ENCODE results near the gene ASB1. TPM values are rescaled to one million over a fixed set of nuclear protein-coding genes. Genes with fewer than 3 reads are reported as not detected.

ASB1 gene
- polyA plus RNA-seq, 1 of the 3 experiments (the other 2 are of a cell fraction), result 33.3 TPM

DNA sequence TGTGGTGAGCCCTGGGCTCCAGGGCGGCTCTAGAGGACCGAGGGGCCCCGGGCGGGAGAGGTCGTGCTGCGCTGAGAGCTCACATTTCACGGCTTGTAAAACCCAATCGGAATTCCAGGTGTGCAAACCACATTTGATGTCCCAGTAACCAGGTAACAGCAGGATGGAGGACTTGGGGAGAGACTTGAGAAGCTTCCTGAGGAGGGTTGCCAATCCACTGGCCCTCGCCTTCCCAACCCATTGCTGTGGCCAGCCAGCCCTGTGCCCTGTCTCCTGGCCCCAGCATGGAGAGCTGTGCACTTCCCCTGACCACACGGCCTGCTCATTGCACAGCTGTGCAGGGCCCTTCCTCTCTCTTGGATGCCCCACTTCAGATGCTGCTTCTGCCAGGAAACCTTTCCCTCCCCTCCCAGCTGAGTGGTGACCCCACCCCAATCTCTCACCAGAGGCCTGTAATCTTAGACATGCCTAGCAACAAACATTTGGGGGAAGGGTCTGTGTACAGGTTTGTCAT is 39.6 kb downstream of the ASB1 start:
- H3F3A ChIP-seq (replicated peaks; ENCODE audit: insufficient read depth), result peaks cover 4% of the 10 kb centered on the region
- H2AFZ ChIP-seq (ENCODE audit: low read depth), result no peak overlapping the region
- WGBS (ENCODE audit: low lambda C conversion rate), result 80% methylated on average over 3 of the region's 10 CpGs
- H3K79me2 ChIP-seq (ENCODE audit: insufficient read depth), result no peaks in the 10 kb centered on the region
- H3K9me2 ChIP-seq, result no peaks in the 10 kb centered on the region
- CTCF ChIA-PET, result interaction anchor here (1.4 kb wide), 1 partner anchor 319 kb away, joined by 4 read pairs; no protein-coding TSS in a partner anchor
- DNase-seq, result no peak
- H4K20me1 ChIP-seq (ENCODE audit: insufficient read depth), result no peaks in the 10 kb centered on the region
- no peaks in the 10 kb centered on the region for H3K9me3 ChIP-seq
- H3K4me3 ChIP-seq (ENCODE audit: low read depth in 2 of 2, low read length in 1 of 2), result no peak overlapping the region
- no peak overlapping the region for H3K27ac ChIP-seq (ENCODE audit: low read depth in 2 of 2, low read length in 1 of 2)
- no peak overlapping the region for H3K9ac ChIP-seq
- peaks cover 0 to 4% of the 10 kb centered on the region in 2 experiments for H3K36me3 ChIP-seq (replicated peaks in 1 of 2; ENCODE audit: control insufficient read depth in 1 of 2, insufficient read depth in 2 of 2, low read length in 1 of 2)
- POLR2A ChIA-PET, result no interaction called here
- no peak overlapping the region for H3K4me2 ChIP-seq
- TF ChIP-seq, protein P1, sequence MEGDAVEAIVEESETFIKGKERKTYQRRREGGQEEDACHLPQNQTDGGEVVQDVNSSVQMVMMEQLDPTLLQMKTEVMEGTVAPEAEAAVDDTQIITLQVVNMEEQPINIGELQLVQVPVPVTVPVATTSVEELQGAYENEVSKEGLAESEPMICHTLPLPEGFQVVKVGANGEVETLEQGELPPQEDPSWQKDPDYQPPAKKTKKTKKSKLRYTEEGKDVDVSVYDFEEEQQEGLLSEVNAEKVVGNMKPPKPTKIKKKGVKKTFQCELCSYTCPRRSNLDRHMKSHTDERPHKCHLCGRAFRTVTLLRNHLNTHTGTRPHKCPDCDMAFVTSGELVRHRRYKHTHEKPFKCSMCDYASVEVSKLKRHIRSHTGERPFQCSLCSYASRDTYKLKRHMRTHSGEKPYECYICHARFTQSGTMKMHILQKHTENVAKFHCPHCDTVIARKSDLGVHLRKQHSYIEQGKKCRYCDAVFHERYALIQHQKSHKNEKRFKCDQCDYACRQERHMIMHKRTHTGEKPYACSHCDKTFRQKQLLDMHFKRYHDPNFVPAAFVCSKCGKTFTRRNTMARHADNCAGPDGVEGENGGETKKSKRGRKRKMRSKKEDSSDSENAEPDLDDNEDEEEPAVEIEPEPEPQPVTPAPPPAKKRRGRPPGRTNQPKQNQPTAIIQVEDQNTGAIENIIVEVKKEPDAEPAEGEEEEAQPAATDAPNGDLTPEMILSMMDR (IDR thresholded peaks at IDR 0.05), result no peak
- TF ChIP-seq YY1 (IDR thresholded peaks at IDR 0.05; ENCODE audit: low read depth), result no peak
- TF ChIP-seq NRF1 (IDR thresholded peaks at IDR 0.05; ENCODE audit: low read depth, low read length), result no peak
- no peak for TF ChIP-seq CHD2 (IDR thresholded peaks at IDR 0.05; ENCODE audit: low read length, partially characterized antibody)
- no peak for TF ChIP-seq JUND (IDR thresholded peaks at IDR 0.05)
- TF ChIP-seq ELF1 (IDR thresholded peaks at IDR 0.05), result no peak
- TF ChIP-seq, protein P2, sequence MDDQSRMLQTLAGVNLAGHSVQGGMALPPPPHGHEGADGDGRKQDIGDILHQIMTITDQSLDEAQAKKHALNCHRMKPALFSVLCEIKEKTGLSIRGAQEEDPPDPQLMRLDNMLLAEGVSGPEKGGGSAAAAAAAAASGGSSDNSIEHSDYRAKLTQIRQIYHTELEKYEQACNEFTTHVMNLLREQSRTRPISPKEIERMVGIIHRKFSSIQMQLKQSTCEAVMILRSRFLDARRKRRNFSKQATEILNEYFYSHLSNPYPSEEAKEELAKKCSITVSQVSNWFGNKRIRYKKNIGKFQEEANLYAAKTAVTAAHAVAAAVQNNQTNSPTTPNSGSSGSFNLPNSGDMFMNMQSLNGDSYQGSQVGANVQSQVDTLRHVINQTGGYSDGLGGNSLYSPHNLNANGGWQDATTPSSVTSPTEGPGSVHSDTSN (IDR thresholded peaks at IDR 0.05), result no peak
- no peak for TF ChIP-seq TEAD4 (IDR thresholded peaks at IDR 0.05; ENCODE audit: borderline replicate concordance, insufficient read depth)
- TF ChIP-seq FOSL2 (IDR thresholded peaks at IDR 0.05; ENCODE audit: borderline replicate concordance, low read depth), result no peak
- TF ChIP-seq SMC3 (IDR thresholded peaks at IDR 0.05; ENCODE audit: low read depth, low read length), result no peak
- TF ChIP-seq, protein P3, sequence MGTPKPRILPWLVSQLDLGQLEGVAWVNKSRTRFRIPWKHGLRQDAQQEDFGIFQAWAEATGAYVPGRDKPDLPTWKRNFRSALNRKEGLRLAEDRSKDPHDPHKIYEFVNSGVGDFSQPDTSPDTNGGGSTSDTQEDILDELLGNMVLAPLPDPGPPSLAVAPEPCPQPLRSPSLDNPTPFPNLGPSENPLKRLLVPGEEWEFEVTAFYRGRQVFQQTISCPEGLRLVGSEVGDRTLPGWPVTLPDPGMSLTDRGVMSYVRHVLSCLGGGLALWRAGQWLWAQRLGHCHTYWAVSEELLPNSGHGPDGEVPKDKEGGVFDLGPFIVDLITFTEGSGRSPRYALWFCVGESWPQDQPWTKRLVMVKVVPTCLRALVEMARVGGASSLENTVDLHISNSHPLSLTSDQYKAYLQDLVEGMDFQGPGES (IDR thresholded peaks at IDR 0.05; ENCODE audit: low read depth, low read length), result no peak
- no peak for TF ChIP-seq RCOR1 (IDR thresholded peaks at IDR 0.05; ENCODE audit: low read length)
- TF ChIP-seq EZH2phosphoT487 (IDR thresholded peaks at IDR 0.05; ENCODE audit: borderline replicate concordance, low read depth), result no peak
- no peaks in the 10 kb centered on the region for H3K27me3 ChIP-seq (ENCODE audit: insufficient read depth)
- no peaks in the 10 kb centered on the region for H3K4me1 ChIP-seq (ENCODE audit: control insufficient read depth in 1 of 2, insufficient read depth in 2 of 2, low read depth in 1 of 2, low read length in 1 of 2)

DNA sequence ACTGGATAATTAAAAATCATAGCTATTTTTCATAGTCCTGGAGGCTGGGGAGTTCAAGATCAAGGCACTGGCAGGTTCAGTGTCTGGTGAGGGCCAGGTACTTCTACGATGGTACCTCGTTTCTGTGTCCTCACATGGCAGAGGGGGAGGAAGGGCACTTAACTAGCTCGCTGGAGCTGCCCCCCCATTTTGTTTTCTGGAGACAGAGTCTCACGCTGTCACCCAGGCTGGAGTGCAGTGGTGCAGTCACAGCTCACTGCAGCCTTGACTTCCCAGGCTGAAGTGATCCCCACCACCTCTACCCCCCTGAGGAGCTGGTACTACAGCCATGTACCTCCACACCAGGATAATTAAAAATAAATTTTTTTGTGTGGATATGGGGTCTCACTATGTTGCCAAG is 40.3 kb downstream of the ASB1 start:
- Histone ChIP-seq H3K4me1 (ENCODE audit: control insufficient read depth in 1 of 2, insufficient read depth in 2 of 2, low read depth in 1 of 2, low read length in 1 of 2) (no peaks in the 10 kb centered on the region), H4K20me1 (ENCODE audit: insufficient read depth) (no peaks in the 10 kb centered on the region), H3K27me3 (ENCODE audit: insufficient read depth) (no peaks in the 10 kb centered on the region), H3K79me2 (ENCODE audit: insufficient read depth) (no peaks in the 10 kb centered on the region), H3K4me2 (no peak overlapping the region), H3F3A (replicated peaks; ENCODE audit: insufficient read depth) (peaks cover 4% of the 10 kb centered on the region), H2AFZ (ENCODE audit: low read depth) (no peak overlapping the region), H3K4me3 (ENCODE audit: low read depth in 2 of 2, low read length in 1 of 2) (no peak overlapping the region), H3K9ac (no peak overlapping the region), H3K9me2 (no peaks in the 10 kb centered on the region), H3K27ac (ENCODE audit: low read depth in 2 of 2, low read length in 1 of 2) (no peak overlapping the region), H3K9me3 (no peaks in the 10 kb centered on the region; the same call in 1 of the 2 replicates), H3K36me3 (replicated peaks in 1 of 2; ENCODE audit: control insufficient read depth in 1 of 2, insufficient read depth in 2 of 2, low read length in 1 of 2) (peaks cover 0 to 4% of the 10 kb centered on the region in 2 experiments)
- CTCF ChIA-PET, result no interaction called here
- no peak for DNase-seq
- 55% methylated on average over 4 of the region's 4 CpGs for WGBS (ENCODE audit: low lambda C conversion rate)
- POLR2A ChIA-PET, result no interaction called here
- TF ChIP-seq, protein P4, sequence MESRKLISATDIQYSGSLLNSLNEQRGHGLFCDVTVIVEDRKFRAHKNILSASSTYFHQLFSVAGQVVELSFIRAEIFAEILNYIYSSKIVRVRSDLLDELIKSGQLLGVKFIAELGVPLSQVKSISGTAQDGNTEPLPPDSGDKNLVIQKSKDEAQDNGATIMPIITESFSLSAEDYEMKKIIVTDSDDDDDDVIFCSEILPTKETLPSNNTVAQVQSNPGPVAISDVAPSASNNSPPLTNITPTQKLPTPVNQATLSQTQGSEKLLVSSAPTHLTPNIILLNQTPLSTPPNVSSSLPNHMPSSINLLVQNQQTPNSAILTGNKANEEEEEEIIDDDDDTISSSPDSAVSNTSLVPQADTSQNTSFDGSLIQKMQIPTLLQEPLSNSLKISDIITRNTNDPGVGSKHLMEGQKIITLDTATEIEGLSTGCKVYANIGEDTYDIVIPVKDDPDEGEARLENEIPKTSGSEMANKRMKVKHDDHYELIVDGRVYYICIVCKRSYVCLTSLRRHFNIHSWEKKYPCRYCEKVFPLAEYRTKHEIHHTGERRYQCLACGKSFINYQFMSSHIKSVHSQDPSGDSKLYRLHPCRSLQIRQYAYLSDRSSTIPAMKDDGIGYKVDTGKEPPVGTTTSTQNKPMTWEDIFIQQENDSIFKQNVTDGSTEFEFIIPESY (IDR thresholded peaks at IDR 0.05; ENCODE audit: borderline replicate concordance, low read depth), result no peak
- TF ChIP-seq, protein P5, sequence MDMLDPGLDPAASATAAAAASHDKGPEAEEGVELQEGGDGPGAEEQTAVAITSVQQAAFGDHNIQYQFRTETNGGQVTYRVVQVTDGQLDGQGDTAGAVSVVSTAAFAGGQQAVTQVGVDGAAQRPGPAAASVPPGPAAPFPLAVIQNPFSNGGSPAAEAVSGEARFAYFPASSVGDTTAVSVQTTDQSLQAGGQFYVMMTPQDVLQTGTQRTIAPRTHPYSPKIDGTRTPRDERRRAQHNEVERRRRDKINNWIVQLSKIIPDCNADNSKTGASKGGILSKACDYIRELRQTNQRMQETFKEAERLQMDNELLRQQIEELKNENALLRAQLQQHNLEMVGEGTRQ (IDR thresholded peaks at IDR 0.05; ENCODE audit: borderline replicate concordance, low read depth, low read length), result no peak
- no peak for TF ChIP-seq NFIC (IDR thresholded peaks at IDR 0.05; ENCODE audit: borderline replicate concordance)
- no peak for TF ChIP-seq CHD2 (IDR thresholded peaks at IDR 0.05; ENCODE audit: low read length, partially characterized antibody)
- no peak for TF ChIP-seq YY1 (IDR thresholded peaks at IDR 0.05; ENCODE audit: low read depth)
- TF ChIP-seq NRF1 (IDR thresholded peaks at IDR 0.05; ENCODE audit: low read depth, low read length), result no peak
- TF ChIP-seq TEAD4 (IDR thresholded peaks at IDR 0.05; ENCODE audit: borderline replicate concordance, insufficient read depth), result no peak
- TF ChIP-seq RCOR1 (IDR thresholded peaks at IDR 0.05; ENCODE audit: low read length), result no peak
- TF ChIP-seq GABPA (IDR thresholded peaks at IDR 0.05; ENCODE audit: low read depth), result no peak
- no peak for TF ChIP-seq EP300 (IDR thresholded peaks at IDR 0.05; ENCODE audit: borderline replicate concordance in 1 of 2, low read depth in 1 of 2, low read length in 1 of 2)
- no peak for TF ChIP-seq POLR2AphosphoS5 (IDR thresholded peaks at IDR 0.05; ENCODE audit: low read depth, low read length)

Measured in SK-N-SH (cell line).